ENCODE data around the gene ATXN1. TPM values are rescaled to one million over a fixed set of nuclear protein-coding genes. Genes with fewer than 3 reads are reported as not detected.

The ATXN1 gene
- total and polyA plus RNA-seq, 2 experiments from 2014 or later: 4.8 to 9.1 TPM

GRCh38 chr6:16450821-16451220 is 310.4 kb downstream of the ATXN1 start:
- no peaks in the 10 kb centered on the region for H3K36me3 ChIP-seq (ENCODE audit: insufficient read depth)
- Mint-ChIP-seq H3K27ac (no peak overlapping the region), H3K4me1 (no peaks in the 10 kb centered on the region), H3K4me3 (no peak overlapping the region), H3K27me3 (ENCODE audit: insufficient read depth, low read depth, poor library complexity) (no peaks in the 10 kb centered on the region), H3K36me3 (ENCODE audit: low read depth) (no peaks in the 10 kb centered on the region; the same call in 2 of the 3 replicates), H3K9me3 (peaks cover 4% of the 10 kb centered on the region; the same call in 1 of the 3 replicates)
- no peak for TF ChIP-seq CREB1 (CRISPR knock-in tag; IDR thresholded peaks at IDR 0.05; ENCODE audit: low read depth)
- no peak for TF ChIP-seq CTCF (conservative IDR thresholded peaks at IDR 0.05; ENCODE audit: low read depth in 2 of 2)
- TF ChIP-seq EZH2phosphoT487 (IDR thresholded peaks at IDR 0.05; ENCODE audit: unreplicated experiment): no peak
- TF ChIP-seq ZNF114 (CRISPR knock-in tag; IDR thresholded peaks at IDR 0.05): no peak
- H3F3A ChIP-seq (replicated peaks; ENCODE audit: low read depth): no peaks in the 10 kb centered on the region
- no peaks in the 10 kb centered on the region for H3K9me2 ChIP-seq (ENCODE audit: insufficient read depth)
- H3K4me2 ChIP-seq: no peak overlapping the region
- DNase-seq (ENCODE audit: low spot score) (no peak), ATAC-seq (no peak)
- no peak overlapping the region for H2AFZ ChIP-seq
- H3K4me3 ChIP-seq: no peak overlapping the region
- no peaks in the 10 kb centered on the region for H3K4me1 ChIP-seq (ENCODE audit: insufficient read depth)
- H3K27ac ChIP-seq (ENCODE audit: low read depth): no peak overlapping the region
- no peaks in the 10 kb centered on the region for H4K20me1 ChIP-seq (replicated peaks; ENCODE audit: insufficient read depth)
- no peaks in the 10 kb centered on the region for H3K79me2 ChIP-seq (replicated peaks; ENCODE audit: insufficient read depth)
- H3K27me3 ChIP-seq (ENCODE audit: insufficient read depth): no peaks in the 10 kb centered on the region

- H3K4me3 ChIP-seq: no peak overlapping the region
- no peaks in the 10 kb centered on the region for H4K20me1 ChIP-seq (replicated peaks; ENCODE audit: insufficient read depth)
- H3K4me2 ChIP-seq: no peak overlapping the region
- Mint-ChIP-seq H3K4me1 (no peaks in the 10 kb centered on the region), H3K4me3 (no peak overlapping the region), H3K27me3 (ENCODE audit: insufficient read depth, low read depth, poor library complexity) (no peaks in the 10 kb centered on the region), H3K36me3 (ENCODE audit: low read depth) (no peaks in the 10 kb centered on the region; the same call in 2 of the 3 replicates), H3K27ac (no peak overlapping the region), H3K9me3 (0 out of 3 replicates have a peak, but pooled peaks cover 3% of the 10 kb centered on the region)
- H3K4me1 ChIP-seq (ENCODE audit: insufficient read depth): no peaks in the 10 kb centered on the region
- no peaks in the 10 kb centered on the region for H3K27me3 ChIP-seq (ENCODE audit: insufficient read depth)
- ATAC-seq: no peak
- no peaks in the 10 kb centered on the region for H3K36me3 ChIP-seq (ENCODE audit: insufficient read depth)
- H3K79me2 ChIP-seq (replicated peaks; ENCODE audit: insufficient read depth): no peaks in the 10 kb centered on the region
- H3K9me2 ChIP-seq (ENCODE audit: insufficient read depth): no peaks in the 10 kb centered on the region
- H2AFZ ChIP-seq: no peak overlapping the region
- no peak for DNase-seq (ENCODE audit: low spot score)
- no peak for TF ChIP-seq ETS1 (IDR thresholded peaks at IDR 0.05)
- no peak for TF ChIP-seq POLR2AphosphoS5 (IDR thresholded peaks at IDR 0.05; ENCODE audit: low read depth)
- no peak for TF ChIP-seq CTCF (conservative IDR thresholded peaks at IDR 0.05; ENCODE audit: low read depth in 2 of 2)
- TF ChIP-seq ZNF114 (CRISPR knock-in tag; IDR thresholded peaks at IDR 0.05): no peak
- TF ChIP-seq JUNB (IDR thresholded peaks at IDR 0.05; ENCODE audit: unreplicated experiment): no peak
- TF ChIP-seq CREB1 (CRISPR knock-in tag; IDR thresholded peaks at IDR 0.05; ENCODE audit: low read depth): no peak
- no peak for TF ChIP-seq EZH2phosphoT487 (IDR thresholded peaks at IDR 0.05; ENCODE audit: unreplicated experiment)
- H3F3A ChIP-seq (replicated peaks; ENCODE audit: low read depth): no peaks in the 10 kb centered on the region
- H3K27ac ChIP-seq (ENCODE audit: low read depth): no peak overlapping the region
Observed at GRCh38 chr6:16450285-16450684, 311.0 kb downstream of the ATXN1 start.

Measured in GM23338 (cell line).